ENCODE data around the gene TACC3. TPM values are rescaled to one million over a fixed set of nuclear protein-coding genes. Genes with fewer than 3 reads are reported as not detected.

TACC3 gene
- total RNA-seq, 5 donors from 2014 or later (not counting 1 experiment from before 2014, with no cell fraction given), result 100 to 138 (median 127) TPM

DNA sequence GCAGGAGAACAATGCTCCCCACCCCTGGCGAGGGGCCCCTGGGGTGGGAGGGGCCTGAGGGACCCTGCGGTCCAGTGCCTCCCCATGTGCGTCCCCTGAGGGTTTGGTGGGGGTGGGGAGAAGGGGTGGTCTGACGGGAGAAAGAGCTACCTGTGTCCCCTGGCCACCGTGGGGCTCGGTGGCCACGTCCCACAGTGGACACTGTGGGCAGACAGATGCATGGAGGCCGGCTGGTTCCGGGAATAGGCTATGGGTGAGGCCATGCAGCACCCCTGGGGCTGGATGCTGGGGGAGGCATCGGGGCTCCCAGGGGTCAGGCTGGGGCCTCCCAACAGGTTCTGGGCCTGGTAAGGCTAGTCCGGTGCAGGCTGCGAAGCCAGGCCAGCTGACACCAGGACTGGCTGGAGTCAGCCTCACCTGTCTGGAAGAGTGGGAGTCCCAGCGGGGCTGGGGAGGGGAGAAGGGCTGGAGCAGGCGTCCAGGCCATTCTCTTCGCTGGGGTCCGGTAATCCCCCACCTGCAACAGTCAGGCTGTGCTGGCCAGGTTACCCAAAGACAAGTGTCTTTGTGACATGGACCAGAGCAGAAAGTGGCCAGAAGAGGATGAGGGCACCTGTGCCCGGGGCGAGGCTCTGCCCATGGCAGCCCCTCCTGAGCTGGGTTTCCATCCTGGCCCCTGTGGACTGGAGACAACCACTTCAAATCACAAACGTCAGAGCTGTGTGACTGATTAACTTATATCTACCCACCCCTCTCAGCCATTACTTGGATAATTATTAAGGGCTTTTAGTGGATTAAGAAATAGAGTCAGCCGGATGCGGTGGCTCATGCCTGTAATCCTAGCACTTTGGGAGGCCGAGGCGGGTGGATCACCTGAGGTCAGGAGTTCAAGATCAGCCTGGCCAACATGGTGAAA, 35.8 kb upstream of the TACC3 start:
- WGBS (ENCODE audit: insufficient coverage), result 95% methylated on average over 11 of the region's 23 CpGs
- Histone ChIP-seq H3K9me3 (no peaks in the 10 kb centered on the region), H3K4me3 (ENCODE audit: control insufficient read depth in 1 of 2, extremely low read depth in 1 of 2, low read length in 1 of 2) (no peak overlapping the region), H3K4me1 (ENCODE audit: control insufficient read depth in 1 of 2, extremely low read depth in 1 of 2, insufficient read depth in 2 of 2, low read length in 2 of 2) (peaks cover 9 to 13% of the 10 kb centered on the region in 2 experiments), H3K36me3 (ENCODE audit: control insufficient read depth in 2 of 2, extremely low read depth in 1 of 2, insufficient read depth in 1 of 2, low read length in 1 of 2) (peaks cover 0 to under 1% of the 10 kb centered on the region in 2 donors), H3K27me3 (replicated peaks in 1 of 2; ENCODE audit: control insufficient read depth in 2 of 2, extremely low read depth in 1 of 2, insufficient read depth in 2 of 2, low read length in 1 of 2) (no peaks in the 10 kb centered on the region), H3K27ac (ENCODE audit: low read length) (no peak overlapping the region)
- peak overlapping the region in 2 of 3 donors; percentile 33 to 36 for H3K4me3 Mint-ChIP-seq
- ChIA-PET CTCF (interaction anchor here in 1 of 2 donors (0.6 kb wide), 1 partner anchor 8 kb away, joined by 3 read pairs; no protein-coding TSS in a partner anchor), POLR2A (no interaction called here)
- H3K9me3 Mint-ChIP-seq, result no peaks in the 10 kb centered on the region
- peaks cover 10 to 13% (median 13%) of the 10 kb centered on the region in 3 donors for H3K4me1 Mint-ChIP-seq
- no peak for DNase-seq
- H3K36me3 Mint-ChIP-seq, result peaks cover 1% of the 10 kb centered on the region
- H3K27me3 Mint-ChIP-seq, result no peaks in the 10 kb centered on the region
- no peak overlapping the region for H3K27ac Mint-ChIP-seq
- ATAC-seq (replicated peaks in 1 of 4), result no peak

DNA sequence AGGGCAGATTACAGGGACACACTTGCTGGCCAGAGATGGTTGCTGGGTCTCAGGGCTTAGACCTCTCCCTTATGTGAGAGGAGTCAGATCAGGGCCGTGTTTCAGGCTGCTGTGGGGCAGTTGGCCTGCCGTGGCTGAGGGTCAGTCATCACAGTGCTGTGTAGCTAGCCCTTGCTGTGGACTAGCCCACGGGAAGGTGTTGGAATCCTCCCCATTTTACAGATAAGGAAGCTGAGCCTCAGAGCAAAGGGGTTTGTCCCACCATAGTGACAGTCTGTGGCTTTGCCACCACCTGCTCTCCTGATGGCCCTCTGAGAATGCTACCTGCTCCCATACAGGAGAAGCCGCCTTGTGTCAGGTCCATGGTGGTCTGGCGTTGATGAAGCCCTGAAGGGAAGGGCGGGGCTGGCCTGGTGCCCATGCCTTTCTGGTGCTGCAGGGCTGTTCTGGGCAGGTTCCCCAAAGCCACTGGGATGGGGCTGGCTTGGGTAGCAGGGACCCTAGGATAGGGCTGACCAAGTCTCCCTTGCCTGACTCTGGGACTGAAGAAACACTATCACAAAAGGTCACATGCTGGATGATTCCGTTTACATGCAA, 34.8 kb upstream of the TACC3 start:
- Mint-ChIP-seq H3K27ac (peak overlapping the region in 1 of 2 donors; percentile 71), H3K27me3 (no peaks in the 10 kb centered on the region), H3K9me3 (no peaks in the 10 kb centered on the region), H3K4me1 (peaks cover 10 to 13% (median 13%) of the 10 kb centered on the region in 3 donors), H3K36me3 (peaks cover 3% of the 10 kb centered on the region), H3K4me3 (peak overlapping the region in 1 of 3 donors; percentile 11)
- 91% methylated on average over 4 of the region's 7 CpGs for WGBS (ENCODE audit: insufficient coverage)
- Histone ChIP-seq H3K36me3 (ENCODE audit: control insufficient read depth in 2 of 2, extremely low read depth in 1 of 2, insufficient read depth in 1 of 2, low read length in 1 of 2) (peaks cover 5 to 11% of the 10 kb centered on the region in 2 donors), H3K4me3 (ENCODE audit: control insufficient read depth in 1 of 2, extremely low read depth in 1 of 2, low read length in 1 of 2) (no peak overlapping the region), H3K27ac (ENCODE audit: low read length) (no peak overlapping the region), H3K9me3 (no peaks in the 10 kb centered on the region), H3K27me3 (replicated peaks in 1 of 2; ENCODE audit: control insufficient read depth in 2 of 2, extremely low read depth in 1 of 2, insufficient read depth in 2 of 2, low read length in 1 of 2) (no peaks in the 10 kb centered on the region), H3K4me1 (ENCODE audit: control insufficient read depth in 1 of 2, extremely low read depth in 1 of 2, insufficient read depth in 2 of 2, low read length in 2 of 2) (peaks cover 9 to 13% of the 10 kb centered on the region in 2 experiments)
- DNase-seq (no peak), ATAC-seq (replicated peaks in 1 of 4) (no peak)
- POLR2A ChIA-PET, result interaction anchor here in 1 of 2 donors (0.6 kb wide), 1 partner anchor 430 kb away, joined by 3 read pairs; no protein-coding TSS in a partner anchor
- CTCF ChIA-PET, result no interaction called here

DNA sequence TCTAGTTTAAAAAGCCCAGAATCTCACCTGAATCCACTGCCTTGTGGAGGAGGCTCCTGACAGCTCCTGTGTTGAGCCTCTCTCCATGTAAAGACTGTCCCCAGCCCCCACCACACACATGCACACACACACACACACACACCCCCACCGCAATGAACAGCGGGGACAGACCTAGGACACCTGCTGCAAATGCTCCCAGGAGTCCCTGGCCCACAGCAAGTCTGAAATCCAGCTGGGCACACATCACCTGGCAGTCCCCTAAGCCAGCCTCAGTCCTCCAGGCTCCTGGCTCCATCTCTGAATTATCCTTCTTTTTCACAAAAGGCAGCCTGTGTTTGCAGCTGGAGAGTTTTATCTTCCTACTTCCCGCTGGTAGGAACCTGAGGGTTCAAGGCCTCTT, 30.6 kb upstream of the TACC3 start:
- H3K36me3 Mint-ChIP-seq, result peaks cover 23% of the 10 kb centered on the region
- no peak overlapping the region for H3K27ac ChIP-seq (ENCODE audit: low read length)
- H3K9me3 ChIP-seq, result no peaks in the 10 kb centered on the region
- no peak overlapping the region for H3K4me3 ChIP-seq (ENCODE audit: control insufficient read depth in 1 of 2, extremely low read depth in 1 of 2, low read length in 1 of 2)
- no peaks in the 10 kb centered on the region for H3K27me3 ChIP-seq (replicated peaks in 1 of 2; ENCODE audit: control insufficient read depth in 2 of 2, extremely low read depth in 1 of 2, insufficient read depth in 2 of 2, low read length in 1 of 2)
- no peaks in the 10 kb centered on the region for H3K27me3 Mint-ChIP-seq
- H3K4me1 Mint-ChIP-seq, result peaks cover 0 to 4% (median 4%) of the 10 kb centered on the region in 3 donors
- no peak overlapping the region for H3K27ac Mint-ChIP-seq
- DNase-seq (no peak), ATAC-seq (replicated peaks in 1 of 4) (no peak)
- ChIA-PET POLR2A (no interaction called here), CTCF (interaction anchor here in 1 of 2 donors (0.7 kb wide), 1 partner anchor 335 kb away, joined by 5 read pairs; no protein-coding TSS in a partner anchor)
- H3K4me1 ChIP-seq (ENCODE audit: control insufficient read depth in 1 of 2, extremely low read depth in 1 of 2, insufficient read depth in 2 of 2, low read length in 2 of 2), result no peaks in the 10 kb centered on the region
- no peak overlapping the region for H3K4me3 Mint-ChIP-seq
- no peaks in the 10 kb centered on the region for H3K9me3 Mint-ChIP-seq
- H3K36me3 ChIP-seq (ENCODE audit: control insufficient read depth in 2 of 2, extremely low read depth in 1 of 2, insufficient read depth in 1 of 2, low read length in 1 of 2), result peaks cover 5 to 44% of the 10 kb centered on the region in 2 donors
- WGBS (ENCODE audit: insufficient coverage), result 90% methylated on average over 3 of the region's 3 CpGs

DNA sequence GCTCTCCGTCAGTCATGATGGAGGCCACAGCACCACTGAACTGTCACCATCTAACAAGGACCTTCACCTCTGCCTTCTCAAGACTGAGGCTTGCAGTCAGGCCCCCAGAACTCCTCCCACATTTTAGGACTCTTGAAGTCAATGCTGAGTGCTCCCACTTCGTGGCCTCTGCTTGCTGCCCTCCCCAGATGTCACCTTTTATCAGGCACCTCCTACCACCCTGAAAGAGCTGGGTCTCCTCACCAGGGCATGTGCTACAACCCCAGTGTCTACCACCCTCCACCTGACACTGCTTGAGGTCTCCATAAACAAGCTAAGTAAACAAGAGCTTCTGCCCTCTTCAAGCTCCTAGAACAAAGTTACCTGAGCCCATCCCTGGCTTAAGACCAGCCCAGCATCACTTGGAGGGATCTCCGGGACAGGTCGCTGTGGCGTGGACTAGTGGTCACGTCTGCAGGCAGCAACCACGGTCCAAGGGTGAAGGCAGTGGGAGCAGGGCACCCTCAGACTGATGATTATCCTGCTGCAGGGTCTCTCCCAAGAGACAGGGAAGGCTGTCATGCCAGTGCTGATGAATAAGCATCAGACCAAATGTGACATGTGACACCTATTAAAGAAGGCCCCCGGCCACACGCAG, 29.5 kb upstream of the TACC3 start:
- H3K4me3 ChIP-seq (ENCODE audit: control insufficient read depth in 1 of 2, extremely low read depth in 1 of 2, low read length in 1 of 2), result no peak overlapping the region
- POLR2A ChIA-PET, result no interaction called here
- DNase-seq (no peak), ATAC-seq (replicated peaks in 1 of 4) (no peak)
- 95% methylated on average over 9 of the region's 9 CpGs for WGBS (ENCODE audit: insufficient coverage)
- CTCF ChIA-PET, result interaction anchor here (0.7 to 1.6 kb wide), 2 partner anchors 36 to 85 kb away, joined by 3 to 4 read pairs; no protein-coding TSS in a partner anchor
- H3K36me3 ChIP-seq (ENCODE audit: control insufficient read depth in 2 of 2, extremely low read depth in 1 of 2, insufficient read depth in 1 of 2, low read length in 1 of 2), result peaks cover 10 to 53% of the 10 kb centered on the region in 2 donors
- Mint-ChIP-seq H3K9me3 (no peaks in the 10 kb centered on the region), H3K27me3 (no peaks in the 10 kb centered on the region), H3K27ac (no peak overlapping the region), H3K36me3 (peaks cover 27% of the 10 kb centered on the region), H3K4me1 (peaks cover 0 to 4% (median 4%) of the 10 kb centered on the region in 3 donors), H3K4me3 (no peak overlapping the region)
- no peaks in the 10 kb centered on the region for H3K27me3 ChIP-seq (replicated peaks in 1 of 2; ENCODE audit: control insufficient read depth in 2 of 2, extremely low read depth in 1 of 2, insufficient read depth in 2 of 2, low read length in 1 of 2)
- no peak overlapping the region for H3K27ac ChIP-seq (ENCODE audit: low read length)
- no peaks in the 10 kb centered on the region for H3K4me1 ChIP-seq (ENCODE audit: control insufficient read depth in 1 of 2, extremely low read depth in 1 of 2, insufficient read depth in 2 of 2, low read length in 2 of 2)
- H3K9me3 ChIP-seq, result no peaks in the 10 kb centered on the region

DNA sequence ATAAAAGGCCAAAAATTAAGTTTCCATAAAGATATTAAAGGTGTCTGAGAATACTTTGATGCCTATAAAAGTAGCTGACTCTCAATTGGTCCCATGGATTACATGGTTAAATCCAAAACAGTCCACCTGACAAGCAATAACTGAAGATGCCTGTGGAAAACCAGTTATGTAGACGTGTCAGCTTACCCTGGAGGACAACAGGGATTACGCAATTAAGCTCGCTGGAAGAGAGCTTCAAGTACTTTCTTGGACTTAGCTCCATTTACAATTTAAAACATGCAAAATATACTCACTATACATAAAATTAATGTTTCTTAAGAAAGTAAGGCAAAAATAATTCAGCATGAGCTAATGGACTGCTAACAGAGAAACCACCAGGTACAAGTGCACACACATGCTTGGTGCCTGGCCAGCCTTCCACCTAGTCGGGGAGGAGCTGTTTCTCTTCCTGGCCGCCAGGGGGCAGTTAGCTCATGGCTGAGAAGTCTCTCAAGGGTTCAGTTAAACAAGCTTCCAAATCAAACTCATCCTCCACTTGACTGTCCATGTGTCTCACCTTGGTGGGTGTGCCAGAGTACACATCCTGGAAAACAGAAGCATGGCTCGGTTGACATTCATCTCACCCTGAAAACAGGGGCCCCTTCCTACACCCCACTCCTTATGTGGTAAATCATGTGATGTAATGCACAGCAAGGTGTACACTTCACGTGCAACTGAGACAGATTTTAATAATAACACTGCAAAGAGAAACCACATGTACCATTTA, 28.0 kb upstream of the TACC3 start:
- Histone ChIP-seq H3K4me1 (ENCODE audit: control insufficient read depth in 1 of 2, extremely low read depth in 1 of 2, insufficient read depth in 2 of 2, low read length in 2 of 2) (no peaks in the 10 kb centered on the region), H3K36me3 (ENCODE audit: control insufficient read depth in 2 of 2, extremely low read depth in 1 of 2, insufficient read depth in 1 of 2, low read length in 1 of 2) (peaks cover 10 to 63% of the 10 kb centered on the region in 2 donors), H3K9me3 (no peaks in the 10 kb centered on the region), H3K27me3 (replicated peaks in 1 of 2; ENCODE audit: control insufficient read depth in 2 of 2, extremely low read depth in 1 of 2, insufficient read depth in 2 of 2, low read length in 1 of 2) (no peaks in the 10 kb centered on the region), H3K27ac (ENCODE audit: low read length) (peak overlapping the region; percentile 30), H3K4me3 (ENCODE audit: control insufficient read depth in 1 of 2, extremely low read depth in 1 of 2, low read length in 1 of 2) (no peak overlapping the region)
- H3K4me1 Mint-ChIP-seq, result peaks cover 0 to 4% (median 4%) of the 10 kb centered on the region in 3 donors
- POLR2A ChIA-PET, result interaction anchor here in 1 of 2 donors (0.7 to 1.2 kb wide), 2 partner anchors 19 to 205 kb away, joined by 4 read pairs; partner anchors contain the start of gene SLBP
- no peak overlapping the region for H3K4me3 Mint-ChIP-seq
- peaks cover 27% of the 10 kb centered on the region for H3K36me3 Mint-ChIP-seq
- no peaks in the 10 kb centered on the region for H3K9me3 Mint-ChIP-seq
- CTCF ChIA-PET, result interaction anchor here (0.6 to 2.4 kb wide), 26 partner anchors 8 to 953 kb away, joined by 3 to 75 read pairs (median 4); partner anchors contain the start of genes FAM53A (in 1 of the 2), SLBP (in 1 of the 2), TACC3 (in 1 of the 2) and TMEM129 (in 1 of the 2)
- WGBS (ENCODE audit: insufficient coverage), result 60% methylated on average over 1 of the region's 7 CpGs
- H3K27me3 Mint-ChIP-seq, result no peaks in the 10 kb centered on the region
- ATAC-seq (replicated peaks in 1 of 4) (peak; percentile 89 to 97 (median 95)), DNase-seq (peak; percentile 58 to 90 (median 74))
- peak overlapping the region; percentile 52 to 83 for H3K27ac Mint-ChIP-seq
